MM.1S (cell line): ENCODE data around the gene GPC1.

Experiments
- DNase-seq: peaks from one replicate; pipeline ENCODE4 v3.0.0-alpha.2; 2015
- H2AFZ ChIP-seq: fragments of 300-600 bp; sonication (generic); 2 replicates; pipeline ENCODE4 v1.6.0; 2016; ENCODE audit warnings: antibody characterized with exemption, low read length
- H3F3A ChIP-seq: fragments of 300-600 bp; sonication (generic); 2 replicates; pipeline ENCODE4 v1.6.1; 2016; ENCODE audit warnings: mild to moderate bottlenecking, antibody characterized with exemption, low read length, moderate library complexity, mixed read lengths; ENCODE audit not compliant: insufficient read depth
- H3K27ac ChIP-seq: fragments of 300-600 bp; sonication (generic); 2 replicates; pipeline ENCODE4 v1.5.1; 2016; ENCODE audit warnings: mild to moderate bottlenecking, low read length
- H3K27me3 ChIP-seq: fragments of 300-600 bp; sonication (generic); replicated peaks from 2 replicates; pipeline ENCODE4 v1.6.0; 2016; ENCODE audit warnings: low read length; ENCODE audit not compliant: insufficient read depth
- H3K36me3 ChIP-seq: fragments of 300-600 bp; sonication (generic); replicated peaks from 2 replicates; pipeline ENCODE4 v1.6.1; 2016; ENCODE audit warnings: mild to moderate bottlenecking, low read length, mixed read lengths; ENCODE audit not compliant: insufficient read depth
- H3K4me1 ChIP-seq: fragments of 300-600 bp; sonication (generic); 2 replicates; pipeline ENCODE4 v1.6.1; 2016; ENCODE audit warnings: low read length, mixed read lengths
- H3K4me2 ChIP-seq: fragments of 300-600 bp; sonication (generic); 2 replicates; pipeline ENCODE4 v1.6.0; 2016; ENCODE audit warnings: low read depth, low read length
- H3K4me3 ChIP-seq: fragments of 300-600 bp; sonication (generic); 2 replicates; pipeline ENCODE4 v1.5.1; 2016; ENCODE audit warnings: low read length, mixed read lengths
- H3K79me2 ChIP-seq: fragments of 300-600 bp; sonication (generic); 2 replicates; pipeline ENCODE4 v1.6.1; 2016; ENCODE audit warnings: mixed run types, low read length, mixed read lengths
- H3K9ac ChIP-seq: fragments of 300-600 bp; sonication (generic); 2 replicates; pipeline ENCODE4 v1.6.1; 2016; ENCODE audit warnings: low read length, mixed read lengths
- H3K9me2 ChIP-seq: fragments of 300-600 bp; sonication (generic); replicated peaks from 2 replicates; pipeline ENCODE4 v1.6.1; 2016; ENCODE audit warnings: mild to moderate bottlenecking, low read length, mixed read lengths; ENCODE audit not compliant: insufficient read depth
- H3K9me3 ChIP-seq: fragments of 300-600 bp; sonication (generic); replicated peaks from 2 replicates; pipeline ENCODE4 v1.6.1; 2016; ENCODE audit warnings: mild to moderate bottlenecking, low read length, mixed read lengths; ENCODE audit not compliant: insufficient read depth
- H4K20me1 ChIP-seq: fragments of 300-600 bp; sonication (generic); 2 replicates; pipeline ENCODE4 v1.6.1; 2016; ENCODE audit warnings: mild to moderate bottlenecking, low read length, moderate library complexity, mixed read lengths; ENCODE audit not compliant: insufficient read depth
- EZH2 ChIP-seq: fragments of 300-600 bp; sonication (generic); optimal IDR thresholded peaks from 2 replicates; pipeline ENCODE3; 2017; ENCODE audit warnings: low read depth, mild to moderate bottlenecking, antibody characterized with exemption, low read length, mixed read lengths
- EZH2phosphoT487 ChIP-seq: fragments of 300-600 bp; sonication (generic); IDR thresholded peaks from 2 replicates; pipeline ENCODE4 v1.6.1; 2018; ENCODE audit warnings: antibody characterized with exemption, low read length
- TF ChIP-seq, protein P1 (sequence below): fragments of 300-600 bp; sonication (generic); IDR thresholded peaks from 2 replicates; pipeline ENCODE4 v1.5.1; 2016; ENCODE audit warnings: antibody characterized with exemption, low read length, mixed read lengths

The GPC1 gene

DNA sequence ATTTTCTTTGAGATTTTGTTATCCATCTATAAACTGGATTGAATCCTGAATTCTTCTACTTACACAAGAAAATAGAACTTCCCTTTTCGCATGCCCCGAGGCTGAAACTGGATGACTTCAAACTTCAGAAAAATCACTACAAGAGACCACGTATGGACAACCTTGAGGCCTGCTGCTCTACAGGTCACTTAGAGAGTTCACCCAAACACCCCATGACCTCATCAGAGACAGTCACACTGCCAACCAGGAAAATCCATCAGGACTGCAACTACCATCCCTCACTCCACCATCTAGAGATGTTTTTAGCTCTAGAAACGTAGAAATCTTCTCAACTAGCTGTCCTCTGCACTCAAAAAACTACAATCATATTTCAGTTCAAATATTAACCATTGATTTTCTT lies 18.6 kb upstream of the GPC1 start:
- Histone ChIP-seq H3K9me3 (no peaks in the 10 kb centered on the region), H3F3A (no peaks in the 10 kb centered on the region), H3K9ac (no peak overlapping the region), H3K4me3 (no peak overlapping the region), H3K9me2 (no peaks in the 10 kb centered on the region), H3K4me2 (no peak overlapping the region), H4K20me1 (no peaks in the 10 kb centered on the region), H3K27me3 (peaks cover 9% of the 10 kb centered on the region), H3K79me2 (no peaks in the 10 kb centered on the region), H2AFZ (no peak overlapping the region), H3K27ac (no peak overlapping the region), H3K36me3 (no peaks in the 10 kb centered on the region), H3K4me1 (no peaks in the 10 kb centered on the region)
- no peak for DNase-seq
- TF ChIP-seq, protein P1, sequence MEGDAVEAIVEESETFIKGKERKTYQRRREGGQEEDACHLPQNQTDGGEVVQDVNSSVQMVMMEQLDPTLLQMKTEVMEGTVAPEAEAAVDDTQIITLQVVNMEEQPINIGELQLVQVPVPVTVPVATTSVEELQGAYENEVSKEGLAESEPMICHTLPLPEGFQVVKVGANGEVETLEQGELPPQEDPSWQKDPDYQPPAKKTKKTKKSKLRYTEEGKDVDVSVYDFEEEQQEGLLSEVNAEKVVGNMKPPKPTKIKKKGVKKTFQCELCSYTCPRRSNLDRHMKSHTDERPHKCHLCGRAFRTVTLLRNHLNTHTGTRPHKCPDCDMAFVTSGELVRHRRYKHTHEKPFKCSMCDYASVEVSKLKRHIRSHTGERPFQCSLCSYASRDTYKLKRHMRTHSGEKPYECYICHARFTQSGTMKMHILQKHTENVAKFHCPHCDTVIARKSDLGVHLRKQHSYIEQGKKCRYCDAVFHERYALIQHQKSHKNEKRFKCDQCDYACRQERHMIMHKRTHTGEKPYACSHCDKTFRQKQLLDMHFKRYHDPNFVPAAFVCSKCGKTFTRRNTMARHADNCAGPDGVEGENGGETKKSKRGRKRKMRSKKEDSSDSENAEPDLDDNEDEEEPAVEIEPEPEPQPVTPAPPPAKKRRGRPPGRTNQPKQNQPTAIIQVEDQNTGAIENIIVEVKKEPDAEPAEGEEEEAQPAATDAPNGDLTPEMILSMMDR, result no peak
- TF ChIP-seq EZH2phosphoT487, result no peak
- no peak for TF ChIP-seq EZH2

DNA sequence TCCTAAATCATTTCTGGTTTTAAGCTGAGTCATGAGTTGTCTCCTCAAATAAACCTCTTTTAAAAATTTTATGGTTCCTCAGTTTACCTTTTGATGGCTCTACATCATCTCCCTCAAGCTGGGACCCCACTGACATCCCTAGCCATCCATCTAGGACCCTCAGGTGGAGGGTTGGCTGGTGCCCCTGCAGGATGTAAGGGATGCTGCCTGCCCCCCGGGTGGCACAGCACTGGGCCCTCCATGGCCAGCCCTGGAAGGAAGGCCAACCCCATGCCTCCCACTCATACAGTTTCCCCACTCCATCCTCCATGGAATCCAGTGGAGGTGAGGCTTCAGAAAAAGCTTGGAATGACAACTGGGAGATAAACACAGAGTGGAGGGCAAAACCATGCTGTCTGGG lies 17.2 kb upstream of the GPC1 start:
- no peaks in the 10 kb centered on the region for H4K20me1 ChIP-seq
- H3K9me2 ChIP-seq, result no peaks in the 10 kb centered on the region
- peaks cover 9% of the 10 kb centered on the region for H3K27me3 ChIP-seq
- H3K4me1 ChIP-seq, result no peaks in the 10 kb centered on the region
- H3K9ac ChIP-seq, result no peak overlapping the region
- H3F3A ChIP-seq, result no peaks in the 10 kb centered on the region
- H3K4me2 ChIP-seq, result no peak overlapping the region
- H3K27ac ChIP-seq, result no peak overlapping the region
- no peak overlapping the region for H2AFZ ChIP-seq
- TF ChIP-seq, protein P1, result no peak
- no peak for TF ChIP-seq EZH2
- no peak for TF ChIP-seq EZH2phosphoT487
- DNase-seq, result no peak
- H3K4me3 ChIP-seq, result no peak overlapping the region
- no peaks in the 10 kb centered on the region for H3K9me3 ChIP-seq
- no peaks in the 10 kb centered on the region for H3K36me3 ChIP-seq
- H3K79me2 ChIP-seq, result no peaks in the 10 kb centered on the region

DNA sequence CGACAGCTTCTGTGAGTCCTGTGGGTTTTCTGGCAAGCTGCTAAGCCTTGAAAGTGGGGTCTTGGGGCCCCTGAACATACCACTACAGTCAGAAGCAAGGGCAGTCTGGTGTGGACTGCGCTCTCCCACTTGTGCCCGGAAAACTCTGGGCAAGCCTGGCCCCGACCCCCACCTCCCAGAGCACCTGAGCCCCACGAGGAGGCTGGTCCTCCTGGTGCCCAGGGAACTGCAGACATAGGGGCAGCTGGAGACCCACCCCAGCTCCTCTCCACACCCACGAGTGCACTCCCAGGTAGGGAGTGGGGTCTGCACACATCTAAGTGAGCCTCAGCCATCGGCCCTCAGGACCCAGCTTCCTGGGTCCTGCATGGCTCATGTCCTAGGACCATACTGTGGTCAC lies 16.2 kb upstream of the GPC1 start:
- Histone ChIP-seq H3K79me2 (no peaks in the 10 kb centered on the region), H3K4me1 (no peaks in the 10 kb centered on the region), H3K4me3 (no peak overlapping the region), H3K9ac (no peak overlapping the region), H3K9me2 (no peaks in the 10 kb centered on the region), H3K36me3 (no peaks in the 10 kb centered on the region), H2AFZ (no peak overlapping the region), H3K4me2 (no peak overlapping the region), H3K27ac (no peak overlapping the region), H3K9me3 (no peaks in the 10 kb centered on the region), H3F3A (no peaks in the 10 kb centered on the region), H4K20me1 (no peaks in the 10 kb centered on the region), H3K27me3 (peaks cover 9% of the 10 kb centered on the region)
- TF ChIP-seq EZH2phosphoT487 (no peak), EZH2 (no peak)
- TF ChIP-seq, protein P1, result no peak
- DNase-seq, result no peak
